GM12878 (cell line): Measurements from ENCODE around the gene MEF2C. TPM values are rescaled to one million over a fixed set of nuclear protein-coding genes. Genes with fewer than 3 reads are reported as not detected.
A peak's percentile ranks its signal among the peaks of the same experiment; 100 is the strongest.

ENCODE experiments used
- BCL11A ChIP-seq: IDR thresholded peaks from 2 replicates; pipeline ENCODE4 v1.6.1; 2011; ENCODE audit warnings: low read depth, low read length
- BHLHE40 ChIP-seq, 2 experiments: fragments of 450-650 bp in 1 of 2; IDR thresholded peaks; 2 replicates each; pipeline ENCODE4 v1.6.1; 2011 to 2017; ENCODE audit warnings: low read depth in 2 of 2, borderline replicate concordance in 1 of 2, improper control_type of control experiment in 1 of 2, low read length in 1 of 2, mild to moderate bottlenecking in 1 of 2
- BRCA1 ChIP-seq: IDR thresholded peaks from 2 replicates; pipeline ENCODE4 v1.6.1; 2011; ENCODE audit warnings: low read depth, low read length, improper control_type of control experiment
- CBX3 ChIP-seq: fragments of 200-600 bp; sonication (generic); IDR thresholded peaks from 2 replicates; pipeline ENCODE4 v1.6.1; 2016; ENCODE audit warnings: low read depth, borderline replicate concordance
- CBX5 ChIP-seq: sonication (generic); IDR thresholded peaks from 2 replicates; pipeline ENCODE4 v1.6.1; 2016; ENCODE audit warnings: low read depth, moderate library complexity, mild to moderate bottlenecking, inconsistent platforms
- CEBPB ChIP-seq, 2 experiments: fragments of 150-350 bp in 1 of 2; IDR thresholded peaks; 2 replicates each; pipeline ENCODE4 v1.6.1; 2012 to 2014; ENCODE audit warnings: low read depth in 2 of 2, low read length in 2 of 2, borderline replicate concordance in 1 of 2, inconsistent platforms in 1 of 2
- CREM ChIP-seq: IDR thresholded peaks from 2 replicates; pipeline ENCODE4 v1.6.1; 2014; ENCODE audit warnings: antibody characterized with exemption, low read depth
- GATAD2B ChIP-seq: fragments of 450-650 bp; conservative IDR thresholded peaks from 2 replicates; pipeline ENCODE4 v1.6.1; 2017; ENCODE audit warnings: low read depth, mild to moderate bottlenecking, moderate library complexity
- LARP7 ChIP-seq: fragments of 450-650 bp; IDR thresholded peaks from 2 replicates; pipeline ENCODE4 v1.6.1; 2017; ENCODE audit warnings: mild to moderate bottlenecking
- MAX ChIP-seq: IDR thresholded peaks from 2 replicates; pipeline ENCODE4 v1.6.1; 2012; ENCODE audit warnings: low read depth, low read length, improper control_type of control experiment
- MLLT1 ChIP-seq: fragments of 450-650 bp; IDR thresholded peaks from 2 replicates; pipeline ENCODE4 v1.6.1; 2016; ENCODE audit warnings: mild to moderate bottlenecking
- NRF1 ChIP-seq: conservative IDR thresholded peaks from 2 replicates; pipeline ENCODE4 v1.6.1; 2011; ENCODE audit warnings: mild to moderate bottlenecking, low read depth, low read length, improper control_type of control experiment
- RCOR1 ChIP-seq: conservative IDR thresholded peaks from 2 replicates; pipeline ENCODE4 v1.6.1; 2012; ENCODE audit warnings: low read depth, low read length, improper control_type of control experiment
- RELA ChIP-seq: fragments of 450-650 bp; IDR thresholded peaks from 2 replicates; pipeline ENCODE4 v1.8.0; 2014; ENCODE audit warnings: borderline replicate concordance; ENCODE audit not compliant: partially characterized antibody
- YY1 ChIP-seq: IDR thresholded peaks from 2 replicates; pipeline ENCODE4 v1.6.1; 2011; ENCODE audit warnings: low read depth, mild to moderate bottlenecking, low read length
- polyA plus RNA-seq, 11 experiments: library from polyadenylated mRNA; depleted of rRNA in 4 of 11; unstranded in 6 of 11; stranded (reverse) in 5 of 11; fragments of >200 nt; fragmentation: Nextera tagmentation in 4 of 11; fragmentation: Illumina TruSeq in 1 of 11; extraction: Ambion mirVana in 4 of 11; extraction: Trizol in 1 of 11; gene quantifications; 1 replicate in 1 of 11; 2 replicates in 10 of 11; pipeline versions ENCODE4 v1.2.1 to v1.2.3, GENCODE V29; 2011 to 2016; ENCODE audit warnings: inconsistent platforms in 2 of 11, missing spikeins in 2 of 11, low read depth in 1 of 11
- total RNA-seq, 4 experiments: library from RNA; depleted of rRNA in 3 of 4; stranded (reverse); fragments of >200 nt in 3 of 4; fragmentation: Illumina TruSeq in 1 of 4; extraction: Trizol in 1 of 4; gene quantifications; 2 replicates each; pipeline versions ENCODE4 v1.2.1 to v1.2.3, GENCODE V29; 2013 to 2021
- TF ChIP-seq, protein P1 (sequence below): IDR thresholded peaks from 2 replicates; pipeline ENCODE4 v1.6.1; 2012; ENCODE audit warnings: improper control_type of control experiment, low read depth, low read length; ENCODE audit not compliant: insufficient replicate concordance
- TF ChIP-seq, protein P2 (sequence below): fragments of 450-650 bp; IDR thresholded peaks from 2 replicates; pipeline ENCODE4 v1.6.1; 2017; ENCODE audit warnings: mild to moderate bottlenecking, low read depth, inconsistent platforms; ENCODE audit not compliant: poor library complexity, severe bottlenecking
- TF ChIP-seq, protein P3 (sequence below): IDR thresholded peaks from 2 replicates; pipeline ENCODE4 v1.6.1; 2011; ENCODE audit warnings: borderline replicate concordance, low read depth, mild to moderate bottlenecking, moderate library complexity, mixed read lengths, low read length; ENCODE audit not compliant: insufficient read depth; ENCODE audit errors: extremely low read length

The MEF2C gene
- total and polyA plus RNA-seq, 10 of the 15 experiments (the other 5 are each of a cell fraction or from before 2014, with no cell fraction given), result 104 to 225 (median 180) TPM

- TF ChIP-seq, protein P1, sequence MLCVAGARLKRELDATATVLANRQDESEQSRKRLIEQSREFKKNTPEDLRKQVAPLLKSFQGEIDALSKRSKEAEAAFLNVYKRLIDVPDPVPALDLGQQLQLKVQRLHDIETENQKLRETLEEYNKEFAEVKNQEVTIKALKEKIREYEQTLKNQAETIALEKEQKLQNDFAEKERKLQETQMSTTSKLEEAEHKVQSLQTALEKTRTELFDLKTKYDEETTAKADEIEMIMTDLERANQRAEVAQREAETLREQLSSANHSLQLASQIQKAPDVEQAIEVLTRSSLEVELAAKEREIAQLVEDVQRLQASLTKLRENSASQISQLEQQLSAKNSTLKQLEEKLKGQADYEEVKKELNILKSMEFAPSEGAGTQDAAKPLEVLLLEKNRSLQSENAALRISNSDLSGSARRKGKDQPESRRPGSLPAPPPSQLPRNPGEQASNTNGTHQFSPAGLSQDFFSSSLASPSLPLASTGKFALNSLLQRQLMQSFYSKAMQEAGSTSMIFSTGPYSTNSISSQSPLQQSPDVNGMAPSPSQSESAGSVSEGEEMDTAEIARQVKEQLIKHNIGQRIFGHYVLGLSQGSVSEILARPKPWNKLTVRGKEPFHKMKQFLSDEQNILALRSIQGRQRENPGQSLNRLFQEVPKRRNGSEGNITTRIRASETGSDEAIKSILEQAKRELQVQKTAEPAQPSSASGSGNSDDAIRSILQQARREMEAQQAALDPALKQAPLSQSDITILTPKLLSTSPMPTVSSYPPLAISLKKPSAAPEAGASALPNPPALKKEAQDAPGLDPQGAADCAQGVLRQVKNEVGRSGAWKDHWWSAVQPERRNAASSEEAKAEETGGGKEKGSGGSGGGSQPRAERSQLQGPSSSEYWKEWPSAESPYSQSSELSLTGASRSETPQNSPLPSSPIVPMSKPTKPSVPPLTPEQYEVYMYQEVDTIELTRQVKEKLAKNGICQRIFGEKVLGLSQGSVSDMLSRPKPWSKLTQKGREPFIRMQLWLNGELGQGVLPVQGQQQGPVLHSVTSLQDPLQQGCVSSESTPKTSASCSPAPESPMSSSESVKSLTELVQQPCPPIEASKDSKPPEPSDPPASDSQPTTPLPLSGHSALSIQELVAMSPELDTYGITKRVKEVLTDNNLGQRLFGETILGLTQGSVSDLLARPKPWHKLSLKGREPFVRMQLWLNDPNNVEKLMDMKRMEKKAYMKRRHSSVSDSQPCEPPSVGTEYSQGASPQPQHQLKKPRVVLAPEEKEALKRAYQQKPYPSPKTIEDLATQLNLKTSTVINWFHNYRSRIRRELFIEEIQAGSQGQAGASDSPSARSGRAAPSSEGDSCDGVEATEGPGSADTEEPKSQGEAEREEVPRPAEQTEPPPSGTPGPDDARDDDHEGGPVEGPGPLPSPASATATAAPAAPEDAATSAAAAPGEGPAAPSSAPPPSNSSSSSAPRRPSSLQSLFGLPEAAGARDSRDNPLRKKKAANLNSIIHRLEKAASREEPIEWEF, result peak; percentile 54
- peak; percentile 94 for TF ChIP-seq CREM
- peak; percentile 91 for TF ChIP-seq MLLT1
- TF ChIP-seq BCL11A, result peak; percentile 94
- TF ChIP-seq, protein P2, sequence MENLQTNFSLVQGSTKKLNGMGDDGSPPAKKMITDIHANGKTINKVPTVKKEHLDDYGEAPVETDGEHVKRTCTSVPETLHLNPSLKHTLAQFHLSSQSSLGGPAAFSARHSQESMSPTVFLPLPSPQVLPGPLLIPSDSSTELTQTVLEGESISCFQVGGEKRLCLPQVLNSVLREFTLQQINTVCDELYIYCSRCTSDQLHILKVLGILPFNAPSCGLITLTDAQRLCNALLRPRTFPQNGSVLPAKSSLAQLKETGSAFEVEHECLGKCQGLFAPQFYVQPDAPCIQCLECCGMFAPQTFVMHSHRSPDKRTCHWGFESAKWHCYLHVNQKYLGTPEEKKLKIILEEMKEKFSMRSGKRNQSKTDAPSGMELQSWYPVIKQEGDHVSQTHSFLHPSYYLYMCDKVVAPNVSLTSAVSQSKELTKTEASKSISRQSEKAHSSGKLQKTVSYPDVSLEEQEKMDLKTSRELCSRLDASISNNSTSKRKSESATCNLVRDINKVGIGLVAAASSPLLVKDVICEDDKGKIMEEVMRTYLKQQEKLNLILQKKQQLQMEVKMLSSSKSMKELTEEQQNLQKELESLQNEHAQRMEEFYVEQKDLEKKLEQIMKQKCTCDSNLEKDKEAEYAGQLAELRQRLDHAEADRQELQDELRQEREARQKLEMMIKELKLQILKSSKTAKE, result peak; percentile 91
- no peak for TF ChIP-seq CBX3
- 0 out of 4 replicates have a peak, but pooled peaks of 1 of the 2 experiments have one; percentile 61 for TF ChIP-seq CEBPB (IDR thresholded peaks at IDR 0.05; ENCODE audit: borderline replicate concordance in 1 of 2, low read depth in 2 of 2, low read length in 2 of 2)
- TF ChIP-seq NRF1, result no peak
- peak; percentile 72 to 73; a peak in 3 of 4 replicates for TF ChIP-seq BHLHE40 (IDR thresholded peaks at IDR 0.05; ENCODE audit: borderline replicate concordance in 1 of 2, low read depth in 2 of 2, low read length in 1 of 2)
- TF ChIP-seq LARP7, result 0 out of 2 replicates have a peak, but pooled peaks have one; percentile 48
- no peak for TF ChIP-seq BRCA1
- TF ChIP-seq RELA, result peak; percentile 52
- TF ChIP-seq RCOR1, result 0 out of 2 replicates have a peak, but pooled peaks have one; percentile 47
- 0 out of 2 replicates have a peak, but pooled peaks have one; percentile 37 for TF ChIP-seq MAX
- TF ChIP-seq YY1, result peak; percentile 5; the same call in 1 of the 2 replicates
- TF ChIP-seq, protein P3, sequence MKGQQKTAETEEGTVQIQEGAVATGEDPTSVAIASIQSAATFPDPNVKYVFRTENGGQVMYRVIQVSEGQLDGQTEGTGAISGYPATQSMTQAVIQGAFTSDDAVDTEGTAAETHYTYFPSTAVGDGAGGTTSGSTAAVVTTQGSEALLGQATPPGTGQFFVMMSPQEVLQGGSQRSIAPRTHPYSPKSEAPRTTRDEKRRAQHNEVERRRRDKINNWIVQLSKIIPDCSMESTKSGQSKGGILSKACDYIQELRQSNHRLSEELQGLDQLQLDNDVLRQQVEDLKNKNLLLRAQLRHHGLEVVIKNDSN, result no peak
- peak; percentile 60; the same call in 1 of the 2 replicates for TF ChIP-seq CBX5
- TF ChIP-seq GATAD2B, result peak; percentile 93
These were observed 56.1 kb downstream of the MEF2C start (continued) for GRCh38 chr5:88826646-88827585.
